Neural progenitor cell (in vitro differentiated cells): Measurements from ENCODE around the gene TCF4.

ENCODE experiments used
- CTCF ChIP-seq: fragments of 200-600 bp; sonication (generic); IDR thresholded peaks from 2 replicates; pipeline ENCODE4 v1.5.1; 2017; ENCODE audit warnings: antibody characterized with exemption, mild to moderate bottlenecking
- EZH2 ChIP-seq: fragments of 200-600 bp; sonication (generic); IDR thresholded peaks from 2 replicates; pipeline ENCODE4 v1.6.1; 2017; ENCODE audit warnings: antibody characterized with exemption, mild to moderate bottlenecking, moderate library complexity
- EZH2phosphoT487 ChIP-seq: fragments of 200-600 bp; sonication (generic); IDR thresholded peaks from 2 replicates; pipeline ENCODE4 v1.6.1; 2017; ENCODE audit warnings: antibody characterized with exemption

GRCh38 chr18:55414475-55414874, 173.5 kb downstream of the TCF4 start:
- TF ChIP-seq CTCF (no peak), EZH2 (no peak), EZH2phosphoT487 (no peak)
